ENCODE data around the gene DCTN2. TPM values are rescaled to one million over a fixed set of nuclear protein-coding genes. Genes with fewer than 3 reads are reported as not detected.

Gene DCTN2
- total and polyA plus RNA-seq, 5 experiments from 2014 or later, result 60.6 to 70.5 (median 67.8) TPM

DNA sequence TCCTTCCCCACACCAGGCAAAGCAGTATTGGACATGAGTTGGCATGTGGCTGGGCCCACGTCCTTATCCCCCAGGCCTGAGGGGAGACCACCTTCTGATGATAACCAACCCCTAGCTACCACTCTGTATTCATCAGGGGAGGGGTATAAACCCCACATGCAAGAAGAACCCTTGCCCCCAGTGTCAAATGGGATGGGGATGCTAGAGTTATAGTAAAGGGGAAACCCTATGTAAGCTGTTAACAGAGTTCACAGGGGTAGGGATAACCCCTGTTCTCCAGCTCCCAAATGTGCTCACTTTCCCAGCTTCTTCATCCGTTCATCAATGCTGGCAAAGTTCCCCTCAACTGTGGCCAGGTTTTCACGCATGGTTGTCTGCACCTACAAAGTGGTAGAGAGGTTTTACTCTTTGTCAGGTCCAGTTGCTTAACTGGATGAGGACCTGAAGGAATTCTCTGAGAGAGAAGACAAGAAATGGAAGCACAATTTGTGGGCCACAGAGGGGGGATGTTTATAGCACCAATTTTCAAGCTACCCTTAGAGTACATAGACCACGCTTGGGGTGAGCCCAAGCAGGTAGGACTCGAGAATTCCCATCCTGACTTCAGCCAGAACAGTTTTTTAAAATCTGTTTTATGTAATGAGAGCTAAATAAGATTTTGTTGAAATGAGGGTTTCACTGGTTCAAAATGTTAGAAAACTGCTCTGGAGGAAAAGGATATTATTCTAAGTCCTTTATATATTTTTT lies 16.4 kb downstream of the DCTN2 start:
- H3K9me3 Mint-ChIP-seq, result no peaks in the 10 kb centered on the region
- H3K27ac Mint-ChIP-seq, result peak overlapping the region in 4 of 10 donors; percentile 36 to 75 (median 59)
- H3K27me3 Mint-ChIP-seq, result no peaks in the 10 kb centered on the region
- peaks cover 0 to 80% (median 4%) of the 10 kb centered on the region in 3 donors for H3K36me3 Mint-ChIP-seq
- DNase-seq (no peak), ATAC-seq (no peak)
- peaks cover 3 to 21% (median 8%) of the 10 kb centered on the region in 4 donors for H3K4me1 Mint-ChIP-seq
- H3K4me3 Mint-ChIP-seq, result no peak overlapping the region
- POLR2A ChIA-PET, result interaction anchor here (0.6 to 1.2 kb wide), 4 partner anchors 10 to 1486 kb away, joined by 3 to 5 read pairs (median 4); no protein-coding TSS in a partner anchor

- Mint-ChIP-seq H3K4me1 (peaks cover 7 to 28% (median 11%) of the 10 kb centered on the region in 4 donors), H3K9me3 (no peaks in the 10 kb centered on the region), H3K4me3 (no peak overlapping the region), H3K36me3 (peaks cover 0 to 76% (median 3%) of the 10 kb centered on the region in 3 donors), H3K27ac (peak overlapping the region in 5 of 10 donors; percentile 7 to 86 (median 75)), H3K27me3 (no peaks in the 10 kb centered on the region)
- DNase-seq, result no peak
- ATAC-seq, result no peak
- POLR2A ChIA-PET, result interaction anchor here (0.6 to 1.2 kb wide), 2 partner anchors 49 to 1485 kb away, joined by 4 to 5 read pairs; no protein-coding TSS in a partner anchor
These were observed 17.2 kb downstream of the DCTN2 start for GRCh38 chr12:57529831-57530230.

- Mint-ChIP-seq H3K27me3 (no peaks in the 10 kb centered on the region), H3K4me3 (no peak overlapping the region), H3K4me1 (peaks cover 13 to 37% (median 19%) of the 10 kb centered on the region in 4 donors), H3K9me3 (no peaks in the 10 kb centered on the region), H3K27ac (peak overlapping the region in 6 of 10 donors; percentile 28 to 86 (median 70)), H3K36me3 (peaks cover 0 to 71% (median 0%) of the 10 kb centered on the region in 3 donors)
- DNase-seq, result no peak
- POLR2A ChIA-PET, result interaction anchor here (0.9 to 1.3 kb wide), 3 partner anchors 8 to 70 kb away, joined by 4 to 6 read pairs (median 4); partner anchors contain the start of gene DDIT3
- no peak for ATAC-seq
These were observed 18.0 kb downstream of the DCTN2 start for GRCh38 chr12:57528831-57529555.

DNA sequence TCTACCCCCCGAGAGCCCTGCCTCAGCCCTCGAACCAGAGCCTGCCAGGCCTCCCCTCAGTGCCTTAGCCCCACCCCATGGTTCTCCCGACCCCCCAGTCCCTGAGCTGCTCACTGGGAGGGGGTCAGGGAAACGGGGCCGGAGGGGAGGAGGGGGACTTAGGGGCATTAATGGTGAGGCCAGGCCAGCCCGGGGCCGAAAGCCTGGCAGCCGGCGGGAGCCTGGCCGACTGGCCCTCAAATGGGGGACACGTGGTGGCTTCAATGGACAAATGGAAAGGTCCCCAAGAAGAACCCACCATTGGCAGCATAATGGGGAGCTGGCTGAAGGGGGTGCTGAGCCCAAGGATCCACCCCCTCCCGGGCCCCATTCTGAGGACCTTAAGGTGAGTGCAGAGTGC lies 18.8 kb downstream of the DCTN2 start:
- DNase-seq (no peak), ATAC-seq (no peak)
- Mint-ChIP-seq H3K36me3 (peaks cover 0 to 63% (median 0%) of the 10 kb centered on the region in 3 donors), H3K27ac (peak overlapping the region in 2 of 10 donors; percentile 58 to 65), H3K4me3 (no peak overlapping the region), H3K4me1 (peaks cover 17 to 45% (median 27%) of the 10 kb centered on the region in 4 donors), H3K9me3 (no peaks in the 10 kb centered on the region), H3K27me3 (no peaks in the 10 kb centered on the region)
- POLR2A ChIA-PET, result interaction anchor here (0.9 to 1.3 kb wide), 3 partner anchors 8 to 69 kb away, joined by 4 to 6 read pairs (median 4); partner anchors contain the start of gene DDIT3

DNA sequence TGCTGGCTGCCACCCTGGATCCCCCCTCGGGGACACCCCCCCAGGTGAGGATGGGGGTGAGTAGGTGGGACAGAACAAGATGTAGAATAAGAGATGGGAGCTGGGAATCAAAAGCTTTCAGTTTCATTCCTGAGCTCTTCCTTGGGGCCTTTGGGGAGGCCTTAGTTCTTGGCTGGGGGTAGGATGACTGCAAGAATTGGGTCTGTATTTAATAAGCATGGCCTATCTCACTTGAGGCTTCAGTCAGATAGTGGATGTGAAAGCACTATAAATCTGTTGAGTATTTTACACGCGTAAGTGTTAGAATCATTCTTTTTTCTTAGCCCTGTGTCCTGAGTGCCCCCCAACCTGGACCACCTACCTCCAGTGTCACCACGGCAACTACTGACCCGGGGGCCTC lies 19.8 kb downstream of the DCTN2 start:
- H3K4me3 Mint-ChIP-seq, result no peak overlapping the region
- peaks cover 19 to 50% (median 29%) of the 10 kb centered on the region in 4 donors for H3K4me1 Mint-ChIP-seq
- peaks cover 0 to 53% (median 0%) of the 10 kb centered on the region in 3 donors for H3K36me3 Mint-ChIP-seq
- H3K9me3 Mint-ChIP-seq, result no peaks in the 10 kb centered on the region
- ATAC-seq, result no peak
- H3K27me3 Mint-ChIP-seq, result no peaks in the 10 kb centered on the region
- DNase-seq, result no peak
- peak overlapping the region in 4 of 10 donors; percentile 11 to 52 (median 46) for H3K27ac Mint-ChIP-seq
- POLR2A ChIA-PET, result interaction anchor here (0.6 to 1.6 kb wide), 4 partner anchors 10 to 1695 kb away, joined by 3 to 4 read pairs (median 4); partner anchors contain the start of gene ARHGAP9

GRCh38 chr12:57526477-57527126 lies 20.4 kb downstream of the DCTN2 start:
- POLR2A ChIA-PET, result interaction anchor here (0.5 to 1.6 kb wide), 6 partner anchors 11 to 1695 kb away, joined by 3 to 6 read pairs (median 4); partner anchors contain the start of gene ARHGAP9
- DNase-seq (no peak), ATAC-seq (no peak)
- H3K27me3 Mint-ChIP-seq, result peaks cover 0 to 2% (median 0%) of the 10 kb centered on the region in 5 donors
- H3K9me3 Mint-ChIP-seq, result no peaks in the 10 kb centered on the region
- peak overlapping the region in 3 of 10 donors; percentile 5 to 45 (median 11) for H3K27ac Mint-ChIP-seq
- H3K4me1 Mint-ChIP-seq, result peaks cover 25 to 56% (median 35%) of the 10 kb centered on the region in 4 donors
- H3K36me3 Mint-ChIP-seq, result peaks cover 0 to 47% (median 0%) of the 10 kb centered on the region in 3 donors
- H3K4me3 Mint-ChIP-seq, result no peak overlapping the region

DNA sequence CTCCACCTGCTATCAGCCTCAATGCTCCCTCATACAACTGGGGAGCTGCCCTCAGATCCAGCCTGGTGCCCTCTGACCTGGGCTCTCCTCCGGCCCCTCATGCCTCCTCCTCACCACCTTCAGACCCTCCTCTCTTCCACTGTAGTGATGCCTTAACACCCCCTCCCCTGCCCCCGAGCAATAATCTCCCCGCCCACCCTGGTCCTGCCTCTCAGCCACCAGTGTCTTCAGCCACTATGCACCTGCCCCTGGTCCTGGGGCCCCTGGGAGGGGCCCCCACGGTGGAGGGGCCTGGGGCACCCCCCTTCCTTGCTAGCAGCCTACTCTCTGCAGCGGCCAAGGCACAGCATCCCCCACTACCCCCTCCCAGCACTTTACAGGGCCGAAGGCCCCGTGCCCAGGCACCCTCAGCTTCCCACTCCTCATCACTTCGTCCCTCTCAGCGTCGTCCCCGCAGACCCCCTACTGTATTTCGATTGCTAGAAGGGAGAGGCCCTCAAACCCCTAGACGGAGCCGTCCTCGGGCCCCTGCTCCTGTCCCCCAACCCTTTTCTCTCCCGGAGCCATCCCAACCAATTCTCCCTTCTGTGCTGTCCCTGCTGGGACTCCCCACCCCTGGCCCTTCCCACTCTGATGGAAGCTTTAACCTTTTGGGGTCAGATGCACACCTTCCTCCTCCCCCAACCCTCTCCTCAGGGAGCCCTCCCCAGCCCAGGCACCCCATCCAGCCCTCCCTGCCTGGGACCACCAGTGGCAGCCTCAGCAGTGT lies 21.2 kb downstream of the DCTN2 start:
- H3K36me3 Mint-ChIP-seq, result peaks cover 0 to 41% (median 0%) of the 10 kb centered on the region in 3 donors
- DNase-seq, result no peak
- H3K9me3 Mint-ChIP-seq, result no peaks in the 10 kb centered on the region
- no peak for ATAC-seq
- peak overlapping the region in 4 of 10 donors; percentile 13 to 52 (median 46) for H3K27ac Mint-ChIP-seq
- H3K4me1 Mint-ChIP-seq, result peaks cover 27 to 64% (median 43%) of the 10 kb centered on the region in 4 donors
- no peak overlapping the region for H3K4me3 Mint-ChIP-seq
- POLR2A ChIA-PET, result interaction anchor here (0.5 to 1.6 kb wide), 4 partner anchors 11 to 63 kb away, joined by 3 to 6 read pairs (median 4); no protein-coding TSS in a partner anchor
- peaks cover 0 to 2% (median 0%) of the 10 kb centered on the region in 5 donors for H3K27me3 Mint-ChIP-seq

DNA sequence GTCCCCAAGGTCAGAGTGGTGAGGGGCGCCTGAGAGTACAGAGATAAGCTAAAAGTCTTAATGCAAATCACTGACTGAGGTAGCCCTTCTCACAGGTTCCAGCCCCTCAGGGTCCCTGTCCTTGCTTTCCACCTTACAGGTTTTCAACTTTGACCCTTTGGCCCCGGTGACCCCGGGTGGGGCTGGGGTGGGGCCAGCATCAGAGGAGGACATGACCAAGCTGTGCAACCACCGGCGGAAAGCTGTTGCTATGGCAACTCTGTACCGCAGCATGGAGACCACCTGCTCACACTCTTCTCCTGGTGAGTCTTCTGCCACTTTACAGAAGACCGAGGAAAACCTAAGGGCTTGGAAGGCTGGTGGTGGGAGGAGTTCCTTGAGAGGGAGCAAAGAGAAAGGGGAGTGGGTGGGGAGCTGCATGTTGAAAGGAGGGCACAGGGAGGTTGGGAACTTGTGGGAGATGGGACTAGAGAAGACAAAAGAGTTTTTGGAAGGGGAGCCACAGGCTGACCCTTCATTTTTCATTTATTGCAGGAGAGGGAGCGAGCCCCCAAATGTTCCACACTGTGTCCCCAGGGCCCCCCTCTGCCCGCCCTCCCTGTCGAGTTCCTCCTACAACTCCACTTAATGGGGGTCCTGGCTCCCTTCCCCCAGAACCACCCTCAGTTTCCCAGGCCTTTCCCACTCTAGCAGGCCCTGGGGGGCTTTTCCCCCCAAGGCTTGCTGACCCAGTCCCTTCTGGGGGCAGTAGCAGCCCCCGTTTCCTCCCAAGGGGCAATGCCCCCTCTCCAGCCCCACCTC lies 22.0 kb downstream of the DCTN2 start:
- H3K27me3 Mint-ChIP-seq, result peaks cover 0 to 2% (median 0%) of the 10 kb centered on the region in 5 donors
- no peaks in the 10 kb centered on the region for H3K9me3 Mint-ChIP-seq
- POLR2A ChIA-PET, result interaction anchor here (0.5 to 2.0 kb wide), 9 partner anchors 9 to 80 kb away, joined by 3 to 10 read pairs (median 4); partner anchors contain the start of genes ARHGAP9, DTX3 and PIP4K2C
- no peak for DNase-seq
- ATAC-seq, result no peak
- peaks cover 30 to 70% (median 46%) of the 10 kb centered on the region in 4 donors for H3K4me1 Mint-ChIP-seq
- H3K27ac Mint-ChIP-seq, result peak overlapping the region; percentile 13 to 97 (median 92)
- H3K4me3 Mint-ChIP-seq, result peak overlapping the region in 7 of 10 donors; percentile 90 to 97 (median 95)
- peaks cover 0 to 35% (median 0%) of the 10 kb centered on the region in 3 donors for H3K36me3 Mint-ChIP-seq

DNA sequence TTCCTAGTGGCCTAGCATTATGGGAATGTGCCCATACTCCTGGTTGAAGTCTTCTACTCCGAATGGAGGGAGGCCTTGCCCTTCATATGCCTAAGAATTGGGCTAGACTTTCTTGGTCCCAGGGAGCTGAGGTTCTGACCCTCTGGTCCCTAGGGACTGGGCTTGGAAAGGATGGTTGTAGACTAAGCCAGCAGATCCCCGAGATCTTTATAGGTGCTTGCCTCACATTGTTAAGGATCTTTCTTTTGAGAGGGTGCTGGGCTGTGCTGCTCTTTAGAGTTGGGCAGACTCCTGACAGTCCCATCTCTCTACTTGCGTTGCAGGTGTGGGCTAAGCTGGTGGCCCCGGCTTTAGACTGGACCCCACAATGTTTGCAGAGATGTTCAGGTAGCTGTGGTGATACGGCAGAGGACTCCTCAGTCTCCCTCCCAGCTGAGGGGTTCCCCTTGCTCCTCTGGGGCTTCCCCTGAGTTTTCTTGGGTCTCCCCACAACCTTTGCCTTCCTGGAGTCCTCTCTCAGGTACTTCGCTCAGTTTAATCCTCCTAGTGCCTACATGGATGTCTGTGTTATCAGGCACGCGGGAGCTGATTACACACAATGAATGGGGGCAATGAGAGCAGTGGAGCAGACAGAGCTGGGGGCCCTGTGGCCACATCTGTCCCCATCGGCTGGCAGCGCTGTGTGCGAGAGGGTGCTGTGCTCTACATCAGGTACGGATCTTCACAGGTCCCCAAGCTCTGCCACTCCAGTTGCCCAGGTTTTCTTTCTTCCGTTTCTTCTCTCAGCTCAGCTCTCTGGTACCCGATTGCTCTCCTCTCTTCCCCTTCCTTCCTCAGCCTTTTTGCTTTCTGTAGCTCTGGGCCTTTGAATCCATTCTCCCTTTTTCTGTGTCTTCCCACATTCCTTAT lies 23.0 kb downstream of the DCTN2 start:
- peaks cover 0 to 30% (median 4%) of the 10 kb centered on the region in 3 donors for H3K36me3 Mint-ChIP-seq
- ATAC-seq (no peak), DNase-seq (peak in 4 of 10 donors; percentile 11 to 31 (median 26))
- peak overlapping the region; percentile 39 to 97 (median 92) for H3K27ac Mint-ChIP-seq
- H3K4me1 Mint-ChIP-seq, result peaks cover 33 to 73% (median 51%) of the 10 kb centered on the region in 4 donors
- POLR2A ChIA-PET, result interaction anchor here (0.7 to 2.0 kb wide), 12 partner anchors 8 to 81 kb away, joined by 3 to 10 read pairs (median 4); partner anchors contain the start of genes ARHGAP9, DTX3 and PIP4K2C
- H3K9me3 Mint-ChIP-seq, result no peaks in the 10 kb centered on the region
- peaks cover 0 to 2% (median 0%) of the 10 kb centered on the region in 5 donors for H3K27me3 Mint-ChIP-seq
- peak overlapping the region; percentile 89 to 97 (median 92) for H3K4me3 Mint-ChIP-seq

All from naive thymus-derived CD8-positive, alpha-beta T cell (primary cell).